Mesenchymal stem cell (in vitro differentiated cells and primary cell): ENCODE results near the gene MRPS2.

Experiments
- DNase-seq: peaks from one replicate; pipeline ENCODE4 v3.0.0-alpha.2; 2013
- H2AFZ ChIP-seq: one replicate; pipeline ENCODE4 v1.6.1; 2013; ENCODE audit warnings: low read depth, mild to moderate bottlenecking, control low read depth, inconsistent platforms, low read length, moderate library complexity
- H2AK5ac ChIP-seq: 2 replicates; pipeline ENCODE4 v1.6.1; 2013; ENCODE audit warnings: low read length, moderate library complexity, mild to moderate bottlenecking, inconsistent platforms; ENCODE audit not compliant: severe bottlenecking
- H2BK120ac ChIP-seq: one replicate; pipeline ENCODE4 v1.6.1; 2013; ENCODE audit warnings: low read depth, mild to moderate bottlenecking, inconsistent platforms, low read length, moderate library complexity
- H2BK12ac ChIP-seq, 2 experiments: one replicate each; pipeline ENCODE4 v1.6.1; 2013; ENCODE audit warnings: inconsistent platforms in 2 of 2, low read length in 2 of 2, mild to moderate bottlenecking in 2 of 2, moderate library complexity in 2 of 2, control low read depth in 1 of 2
- H2BK15ac ChIP-seq: one replicate; pipeline ENCODE4 v1.6.1; 2013; ENCODE audit warnings: mild to moderate bottlenecking, low read depth, inconsistent platforms; ENCODE audit not compliant: poor library complexity, severe bottlenecking
- H2BK5ac ChIP-seq: 2 replicates; pipeline ENCODE4 v1.6.1; 2013; ENCODE audit warnings: low read depth, mild to moderate bottlenecking, low read length, control low read depth, inconsistent platforms; ENCODE audit not compliant: poor library complexity, severe bottlenecking
- H3K14ac ChIP-seq, 2 experiments: one replicate each; pipeline ENCODE4 v1.6.1; 2013; ENCODE audit warnings: inconsistent platforms in 2 of 2, low read length in 2 of 2, control low read depth in 1 of 2, mild to moderate bottlenecking in 1 of 2, moderate library complexity in 1 of 2
- H3K18ac ChIP-seq, 2 experiments: one replicate each; pipeline ENCODE4 v1.6.1; 2013; ENCODE audit warnings: inconsistent platforms in 2 of 2, low read length in 2 of 2, control low read depth in 1 of 2, low read depth in 1 of 2, mild to moderate bottlenecking in 1 of 2
- H3K23ac ChIP-seq, 2 experiments: one replicate each; pipeline ENCODE4 v1.6.1; 2013; ENCODE audit warnings: inconsistent platforms in 2 of 2, low read length in 2 of 2, mild to moderate bottlenecking in 2 of 2, moderate library complexity in 2 of 2, control low read depth in 1 of 2
- H3K27ac ChIP-seq: 2 replicates; pipeline ENCODE4 v1.5.1; 2013; ENCODE audit warnings: mild to moderate bottlenecking, moderate library complexity, low read length, control low read depth, inconsistent platforms; ENCODE audit not compliant: poor library complexity, severe bottlenecking
- H3K27me3 ChIP-seq, 2 experiments: 2 replicates each; pipeline versions ENCODE4 v1.6.1 to v1.7.0; 2013; ENCODE audit warnings: low read length in 2 of 2, mild to moderate bottlenecking in 2 of 2, moderate library complexity in 2 of 2, control low read depth in 1 of 2, inconsistent platforms in 1 of 2; ENCODE audit not compliant: control insufficient read depth in 1 of 2, insufficient read depth in 1 of 2
- H3K36me3 ChIP-seq, 2 experiments: 2 replicates each; pipeline versions ENCODE4 v1.6.1 to v1.7.0; 2013; ENCODE audit warnings: low read length in 2 of 2, control low read depth in 1 of 2, inconsistent platforms in 1 of 2, low read depth in 1 of 2, mild to moderate bottlenecking in 1 of 2; ENCODE audit not compliant: insufficient read depth in 2 of 2, control insufficient read depth in 1 of 2
- H3K4ac ChIP-seq, 2 experiments: one replicate each; pipeline ENCODE4 v1.6.1; 2013; ENCODE audit warnings: inconsistent platforms in 2 of 2, low read length in 2 of 2, mild to moderate bottlenecking in 2 of 2, moderate library complexity in 2 of 2, control low read depth in 1 of 2, low read depth in 1 of 2
- H3K4me1 ChIP-seq: 2 replicates; pipeline ENCODE4 v1.6.1; 2013; ENCODE audit warnings: low read depth, low read length, control low read depth; ENCODE audit not compliant: control insufficient read depth, insufficient read depth
- H3K4me2 ChIP-seq: 2 replicates; pipeline ENCODE4 v1.6.1; 2013; ENCODE audit warnings: low read length, mild to moderate bottlenecking, inconsistent platforms; ENCODE audit not compliant: poor library complexity, severe bottlenecking
- H3K4me3 ChIP-seq, 2 experiments: 2 replicates each; pipeline versions ENCODE4 v1.5.1 to v1.7.0; 2013; ENCODE audit warnings: low read length in 2 of 2, mild to moderate bottlenecking in 2 of 2, control low read depth in 1 of 2, low read depth in 1 of 2; ENCODE audit not compliant: insufficient read depth in 1 of 2
- H3K79me1 ChIP-seq: replicated peaks from 2 replicates; pipeline ENCODE4 v1.6.1; 2013; ENCODE audit warnings: mild to moderate bottlenecking, control low read depth, low read length, inconsistent platforms; ENCODE audit not compliant: poor library complexity, severe bottlenecking
- H3K9ac ChIP-seq: 2 replicates; pipeline ENCODE4 v1.7.0; 2013; ENCODE audit warnings: mild to moderate bottlenecking, low read length, moderate library complexity
- H3K9me3 ChIP-seq: 2 replicates; pipeline ENCODE4 v1.7.0; 2013; ENCODE audit warnings: mild to moderate bottlenecking, low read length; ENCODE audit not compliant: control insufficient read depth
- H4K8ac ChIP-seq: one replicate; pipeline ENCODE4 v1.6.1; 2013; ENCODE audit warnings: inconsistent platforms, mild to moderate bottlenecking, low read length, moderate library complexity
- H4K91ac ChIP-seq: one replicate; pipeline ENCODE4 v1.6.1; 2013; ENCODE audit warnings: mild to moderate bottlenecking, low read length, inconsistent platforms
- WGBS: methylation state at CpG from one replicate; pipeline ENCODE4 v1.1.7; 2013; ENCODE audit warnings: mixed read lengths; 5-methylcytosine and 5-hydroxymethylcytosine counted together

Gene MRPS2

GRCh38 chr9:135463140-135463539 lies 37.3 kb upstream of the MRPS2 start:
- no peak overlapping the region for H3K27ac ChIP-seq
- H3K9ac ChIP-seq, result no peak overlapping the region
- peaks cover 7% of the 10 kb centered on the region for H3K4me1 ChIP-seq
- no peak overlapping the region for H2AK5ac ChIP-seq
- WGBS, result 49% methylated on average over 3 of the region's 3 CpGs
- no peak overlapping the region for H2BK5ac ChIP-seq
- no peak overlapping the region for H3K14ac ChIP-seq
- no peak overlapping the region for H3K4me2 ChIP-seq
- no peaks in the 10 kb centered on the region for H3K27me3 ChIP-seq
- DNase-seq, result peak; percentile 42
- H4K91ac ChIP-seq, result no peak overlapping the region
- no peaks in the 10 kb centered on the region for H3K9me3 ChIP-seq
- H2BK12ac ChIP-seq, result peak overlapping the region in 1 of 2 experiments; percentile 15
- H3K79me1 ChIP-seq, result no peaks in the 10 kb centered on the region
- H2AFZ ChIP-seq, result no peak overlapping the region
- H2BK120ac ChIP-seq, result no peak overlapping the region
- no peak overlapping the region for H3K18ac ChIP-seq
- H3K23ac ChIP-seq, result no peak overlapping the region
- no peak overlapping the region for H4K8ac ChIP-seq
- H3K4ac ChIP-seq, result no peak overlapping the region
- H2BK15ac ChIP-seq, result no peak overlapping the region
- peak overlapping the region in 1 of 2 experiments; percentile 29 for H3K4me3 ChIP-seq
- H3K36me3 ChIP-seq, result no peaks in the 10 kb centered on the region

GRCh38 chr9:135464181-135464580 lies 36.3 kb upstream of the MRPS2 start:
- H3K79me1 ChIP-seq, result no peaks in the 10 kb centered on the region

GRCh38 chr9:135468854-135469521 lies 31.5 kb upstream of the MRPS2 start:
- H2AK5ac ChIP-seq, result no peak overlapping the region
- no peak overlapping the region for H3K4ac ChIP-seq
- H3K9ac ChIP-seq, result peak overlapping the region; percentile 67
- no peaks in the 10 kb centered on the region for H3K36me3 ChIP-seq
- H3K4me1 ChIP-seq, result no peaks in the 10 kb centered on the region
- WGBS, result 12% methylated on average over 16 of the region's 16 CpGs
- H4K8ac ChIP-seq, result no peak overlapping the region
- H2BK120ac ChIP-seq, result no peak overlapping the region
- H2AFZ ChIP-seq, result no peak overlapping the region
- no peak overlapping the region for H3K14ac ChIP-seq
- H3K27ac ChIP-seq, result no peak overlapping the region
- H2BK15ac ChIP-seq, result no peak overlapping the region
- H3K18ac ChIP-seq, result peak overlapping the region in 1 of 2 experiments; percentile 14
- no peak overlapping the region for H2BK12ac ChIP-seq
- H3K27me3 ChIP-seq, result no peaks in the 10 kb centered on the region
- DNase-seq, result peak; percentile 62
- H3K79me1 ChIP-seq, result no peaks in the 10 kb centered on the region
- peak overlapping the region in 1 of 2 experiments; percentile 69 for H3K4me3 ChIP-seq
- no peak overlapping the region for H3K23ac ChIP-seq
- H3K9me3 ChIP-seq, result no peaks in the 10 kb centered on the region
- H2BK5ac ChIP-seq, result no peak overlapping the region
- H4K91ac ChIP-seq, result no peak overlapping the region
- no peak overlapping the region for H3K4me2 ChIP-seq

More at GRCh38 chr9:135464181-135464580, 36.3 kb upstream of the MRPS2 start:
- DNase-seq, result no peak
- no peaks in the 10 kb centered on the region for H3K27me3 ChIP-seq
- H4K91ac ChIP-seq, result no peak overlapping the region
- H2AFZ ChIP-seq, result no peak overlapping the region
- H2BK12ac ChIP-seq, result no peak overlapping the region
- H2BK120ac ChIP-seq, result no peak overlapping the region
- no peak overlapping the region for H2AK5ac ChIP-seq
- H3K4ac ChIP-seq, result no peak overlapping the region
- WGBS, result 98% methylated on average over 7 of the region's 7 CpGs
- no peak overlapping the region for H3K18ac ChIP-seq
- no peaks in the 10 kb centered on the region for H3K36me3 ChIP-seq
- peaks cover 7% of the 10 kb centered on the region for H3K4me1 ChIP-seq
- no peak overlapping the region for H4K8ac ChIP-seq
- no peak overlapping the region for H3K9ac ChIP-seq
- no peak overlapping the region for H3K23ac ChIP-seq
- H3K4me3 ChIP-seq, result no peak overlapping the region
- no peak overlapping the region for H3K14ac ChIP-seq
- H3K4me2 ChIP-seq, result no peak overlapping the region
- H2BK5ac ChIP-seq, result no peak overlapping the region
- no peak overlapping the region for H3K27ac ChIP-seq
- H3K9me3 ChIP-seq, result no peaks in the 10 kb centered on the region
- H2BK15ac ChIP-seq, result no peak overlapping the region

GRCh38 chr9:135471791-135472640 lies 28.5 kb upstream of the MRPS2 start:
- Histone ChIP-seq H3K4me1 (peaks cover 5% of the 10 kb centered on the region), H2BK5ac (no peak overlapping the region)

More at GRCh38 chr9:135471791-135472640, 28.5 kb upstream of the MRPS2 start:
- Histone ChIP-seq H3K4me3 (no peak overlapping the region), H3K4me2 (no peak overlapping the region), H3K79me1 (peaks cover 15% of the 10 kb centered on the region), H3K27ac (no peak overlapping the region), H3K9ac (no peak overlapping the region), H3K36me3 (peaks cover 0 to 3% of the 10 kb centered on the region in 2 experiments), H3K23ac (no peak overlapping the region), H2BK120ac (no peak overlapping the region), H3K18ac (no peak overlapping the region), H4K8ac (no peak overlapping the region), H2AFZ (no peak overlapping the region), H3K4ac (no peak overlapping the region), H3K9me3 (no peaks in the 10 kb centered on the region), H2BK15ac (no peak overlapping the region), H3K27me3 (no peaks in the 10 kb centered on the region), H4K91ac (no peak overlapping the region), H2BK12ac (no peak overlapping the region), H2AK5ac (no peak overlapping the region), H3K14ac (no peak overlapping the region)
- 76% methylated on average over 22 of the region's 23 CpGs for WGBS
- DNase-seq, result no peak
